Left lung (tissue), 10 donors: ENCODE measurements around the gene LIN54. TPM values are rescaled to one million over a fixed set of nuclear protein-coding genes. Genes with fewer than 3 reads are reported as not detected.

Experiments used
- ATAC-seq: fragments of 200-7000 bp; cut with Tn5 transposase; one replicate; pipeline ENCODE4 v1.9.1; 2020; ENCODE audit warnings: moderate library complexity
- DNase-seq, 4 donors: peaks; one replicate each; pipeline ENCODE4 v3.0.0-alpha.2; 2013 to 2020
- H3K27ac ChIP-seq, 2 donors: fragments of 200-600 bp; sonication (generic) in 1 of 2; one replicate each; pipeline versions ENCODE4 v1.5.0 to v1.8.0; 2020 to 2021
- H3K27me3 ChIP-seq, 2 donors: fragments of 200-600 bp; sonication (generic) in 1 of 2; one replicate each; pipeline versions ENCODE4 v1.5.0 to v1.8.0; 2020 to 2021
- H3K36me3 ChIP-seq, 2 donors: fragments of 200-600 bp; sonication (generic) in 1 of 2; one replicate each; pipeline versions ENCODE4 v1.5.0 to v1.8.0; 2020 to 2021
- H3K4me1 ChIP-seq, 2 donors: fragments of 200-600 bp; one replicate each; pipeline ENCODE4 v1.8.0; 2021
- H3K4me3 ChIP-seq, 2 donors: fragments of 200-600 bp; sonication (generic) in 1 of 2; one replicate each; pipeline versions ENCODE4 v1.5.0 to v1.8.0; 2020 to 2021; ENCODE audit warnings: mild to moderate bottlenecking in 1 of 2
- H3K9me3 ChIP-seq, 2 donors: fragments of 200-600 bp; sonication (generic) in 1 of 2; one replicate each; pipeline versions ENCODE4 v1.5.0 to v1.8.0; 2020 to 2021
- CTCF ChIP-seq, 2 donors: fragments of 200-600 bp; sonication (generic) in 1 of 2; IDR thresholded peaks; one replicate each; pipeline versions ENCODE4 v1.5.0 to v1.8.0; 2021; ENCODE audit warnings: antibody characterized with exemption in 2 of 2
- intact Hi-C, 2 donors: fragments of 100-400 bp; cut with DNase I; formaldehyde crosslinking; loops; one replicate each; pipeline versions ENCODE4 v1.11.2 to v1.14.2; 2022
- polyA plus RNA-seq, 6 donors: library from polyadenylated mRNA; unstranded; fragments of 120-200 nt; gene quantifications; one replicate each; pipeline ENCODE4 v1.2.1, GENCODE V29; 2013; ENCODE audit not compliant: insufficient read length in 6 of 6
- total RNA-seq, 2 donors: library from RNA; stranded (reverse); fragmentation: NEBNext Ultra II Directional; extraction: Animal tissue kit (Norgen Biotek cat#: 25700); gene quantifications; one replicate each; pipeline ENCODE4 v1.2.1, GENCODE V29; 2021
- donor health status: DM: no; HTN: yes; CAD: no.
- donor health status: DM: no; HTN: no; CAD: no.

Gene LIN54
- total and polyA plus RNA-seq, 8 donors, result 10.3 to 17.9 (median 14.3) TPM

- Histone ChIP-seq H3K9me3 (no peaks in the 10 kb centered on the region), H3K36me3 (peaks cover 0 to 18% of the 10 kb centered on the region in 2 donors), H3K4me3 (no peak overlapping the region), H3K4me1 (no peaks in the 10 kb centered on the region), H3K27ac (no peak overlapping the region), H3K27me3 (no peaks in the 10 kb centered on the region)
- intact Hi-C loops, result no loop called here
- ATAC-seq (no peak), DNase-seq (no peak)
- no peak for TF ChIP-seq CTCF (IDR thresholded peaks at IDR 0.05)
Observed at GRCh38 chr4:82983444-82983843, 27.2 kb downstream of the LIN54 start.

GRCh38 chr4:82981138-82981537 is 29.5 kb downstream of the LIN54 start:
- intact Hi-C loops, result no loop called here
- Histone ChIP-seq H3K9me3 (no peaks in the 10 kb centered on the region), H3K4me3 (no peak overlapping the region), H3K4me1 (no peaks in the 10 kb centered on the region), H3K27ac (no peak overlapping the region), H3K36me3 (peaks cover 0 to 25% of the 10 kb centered on the region in 2 donors), H3K27me3 (no peaks in the 10 kb centered on the region)
- TF ChIP-seq CTCF (IDR thresholded peaks at IDR 0.05), result no peak
- DNase-seq, result no peak
- ATAC-seq, result no peak

- H3K4me1 ChIP-seq, result no peaks in the 10 kb centered on the region
- no peaks in the 10 kb centered on the region for H3K27me3 ChIP-seq
- TF ChIP-seq CTCF (IDR thresholded peaks at IDR 0.05), result no peak
- no peak overlapping the region for H3K4me3 ChIP-seq
- no peak overlapping the region for H3K27ac ChIP-seq
- no peaks in the 10 kb centered on the region for H3K9me3 ChIP-seq
- intact Hi-C loops, result no loop called here
- H3K36me3 ChIP-seq, result peaks cover 0 to 25% of the 10 kb centered on the region in 2 donors
- no peak for DNase-seq
- ATAC-seq, result no peak
Observed at GRCh38 chr4:82975792-82976191, 34.8 kb downstream of the LIN54 start.

- ATAC-seq, result no peak
- Histone ChIP-seq H3K36me3 (peaks cover 0 to 45% of the 10 kb centered on the region in 2 donors), H3K27me3 (no peaks in the 10 kb centered on the region), H3K4me1 (no peaks in the 10 kb centered on the region), H3K4me3 (no peak overlapping the region), H3K27ac (no peak overlapping the region), H3K9me3 (no peaks in the 10 kb centered on the region)
- no peak for DNase-seq
- intact Hi-C loops, result no loop called here
- TF ChIP-seq CTCF (IDR thresholded peaks at IDR 0.05), result no peak
Observed at GRCh38 chr4:82969414-82969813, 41.2 kb downstream of the LIN54 start.

GRCh38 chr4:82968972-82969371 is 41.7 kb downstream of the LIN54 start:
- DNase-seq (no peak), ATAC-seq (no peak)
- TF ChIP-seq CTCF (IDR thresholded peaks at IDR 0.05), result no peak
- intact Hi-C loops, result no loop called here
- Histone ChIP-seq H3K36me3 (peaks cover 0 to 47% of the 10 kb centered on the region in 2 donors), H3K4me3 (no peak overlapping the region), H3K27me3 (no peaks in the 10 kb centered on the region), H3K27ac (no peak overlapping the region), H3K4me1 (no peaks in the 10 kb centered on the region), H3K9me3 (no peaks in the 10 kb centered on the region)
